HepG2 (cell line): Measurements from ENCODE around the gene CORO7. TPM values are rescaled to one million over a fixed set of nuclear protein-coding genes. Genes with fewer than 3 reads are reported as not detected.

ENCODE experiments used
- BRD4 ChIP-seq: sonication (generic); formaldehyde crosslinking; IDR thresholded peaks from 2 replicates; pipeline ENCODE4 v1.4.0; 2020; ENCODE audit warnings: missing genetic modification reagents
- CHD4 ChIP-seq: fragments of 200-600 bp; sonication (generic); IDR thresholded peaks from 2 replicates; pipeline ENCODE4 v1.7.0; 2017; ENCODE audit warnings: mild to moderate bottlenecking, low read length, borderline replicate concordance
- DMTF1 ChIP-seq: sonication (generic); formaldehyde crosslinking; IDR thresholded peaks from 2 replicates; pipeline ENCODE4 v1.4.0; 2020; ENCODE audit warnings: mild to moderate bottlenecking, missing genetic modification reagents
- FOXK2 ChIP-seq: fragments of 450-650 bp; IDR thresholded peaks from 2 replicates; pipeline ENCODE4 v1.6.1; 2016
- HOXA3 ChIP-seq: sonication (generic); formaldehyde crosslinking; IDR thresholded peaks from 2 replicates; pipeline ENCODE4 v1.5.0; 2020; ENCODE audit warnings: missing genetic modification reagents
- HOXA5 ChIP-seq: sonication (generic); formaldehyde crosslinking; IDR thresholded peaks from 2 replicates; pipeline ENCODE4 v1.4.0; 2020; ENCODE audit warnings: missing genetic modification reagents
- IRF9 ChIP-seq: sonication (generic); formaldehyde crosslinking; IDR thresholded peaks from 2 replicates; pipeline ENCODE4 v1.8.0; 2022; ENCODE audit warnings: missing genetic modification reagents, mild to moderate bottlenecking, borderline replicate concordance
- JDP2 ChIP-seq: sonication (generic); formaldehyde crosslinking; IDR thresholded peaks from 2 replicates; pipeline ENCODE4 v1.8.1; 2022; ENCODE audit warnings: missing genetic modification reagents, borderline replicate concordance
- JUNB ChIP-seq: sonication (generic); formaldehyde crosslinking; IDR thresholded peaks from 2 replicates; pipeline ENCODE4 v1.8.0; 2022; ENCODE audit warnings: missing genetic modification reagents, mild to moderate bottlenecking, borderline replicate concordance
- KDM1A ChIP-seq: IDR thresholded peaks from 2 replicates; pipeline ENCODE4 v1.6.1; 2016; ENCODE audit warnings: missing compliant biosample characterization
- MAF1 ChIP-seq: sonication (generic); formaldehyde crosslinking; IDR thresholded peaks from 2 replicates; pipeline ENCODE4 v1.5.0; 2020; ENCODE audit warnings: missing genetic modification reagents, borderline replicate concordance
- MIXL1 ChIP-seq: IDR thresholded peaks from 2 replicates; pipeline ENCODE4 v1.6.1; 2016
- NR2C2 ChIP-seq: sonication (generic); formaldehyde crosslinking; IDR thresholded peaks from 2 replicates; pipeline ENCODE4 v1.4.0; 2020; ENCODE audit warnings: missing genetic modification reagents, mild to moderate bottlenecking, moderate library complexity, borderline replicate concordance
- SOX6 ChIP-seq, 2 experiments: fragments of 450-650 bp in 1 of 2; sonication (generic) in 1 of 2; formaldehyde crosslinking in 1 of 2; IDR thresholded peaks; 2 replicates each; pipeline versions ENCODE4 v1.4.0 to v1.6.1; 2017 to 2020; ENCODE audit warnings: antibody characterized with exemption in 1 of 2, mild to moderate bottlenecking in 1 of 2, missing genetic modification reagents in 1 of 2
- SP1 ChIP-seq, 2 experiments: fragments of 450-650 bp in 1 of 2; sonication (generic) in 1 of 2; formaldehyde crosslinking in 1 of 2; IDR thresholded peaks; 2 replicates each; pipeline versions ENCODE4 v1.4.0 to v1.6.1; 2016 to 2020; ENCODE audit warnings: missing genetic modification reagents in 1 of 2
- TSC22D2 ChIP-seq: sonication (generic); formaldehyde crosslinking; IDR thresholded peaks from 2 replicates; pipeline ENCODE4 v1.5.1; 2020; ENCODE audit warnings: missing genetic modification reagents, mild to moderate bottlenecking, borderline replicate concordance
- ZBTB26 ChIP-seq: IDR thresholded peaks from 2 replicates; pipeline ENCODE4 v1.6.1; 2016; ENCODE audit warnings: missing compliant biosample characterization, missing genetic modification reagents, borderline replicate concordance
- ZFAT ChIP-seq: sonication (generic); formaldehyde crosslinking; conservative IDR thresholded peaks from 2 replicates; pipeline ENCODE4 v1.8.1; 2023; ENCODE audit warnings: missing genetic modification reagents, inconsistent platforms
- ZFYVE20 ChIP-seq: sonication (generic); formaldehyde crosslinking; IDR thresholded peaks from 2 replicates; pipeline ENCODE4 v1.8.0; 2023; ENCODE audit warnings: low read depth, mild to moderate bottlenecking, moderate library complexity, missing genetic modification reagents, borderline replicate concordance
- ZNF484 ChIP-seq: sonication (generic); formaldehyde crosslinking; IDR thresholded peaks from 2 replicates; pipeline ENCODE4 v1.5.1; 2020; ENCODE audit warnings: mild to moderate bottlenecking, low read depth, missing genetic modification reagents, borderline replicate concordance
- ZNF543 ChIP-seq: sonication (generic); formaldehyde crosslinking; IDR thresholded peaks from 2 replicates; pipeline ENCODE4 v1.4.0; 2020; ENCODE audit warnings: mild to moderate bottlenecking, missing genetic modification reagents
- ZNF570 ChIP-seq: sonication (generic); formaldehyde crosslinking; IDR thresholded peaks from 2 replicates; pipeline ENCODE4 v1.4.0; 2020; ENCODE audit warnings: mild to moderate bottlenecking, missing genetic modification reagents, borderline replicate concordance
- ZNF713 ChIP-seq: sonication (generic); formaldehyde crosslinking; IDR thresholded peaks from 2 replicates; pipeline ENCODE4 v1.4.0; 2020; ENCODE audit warnings: mild to moderate bottlenecking, missing genetic modification reagents
- ZNF782 ChIP-seq: sonication (generic); formaldehyde crosslinking; IDR thresholded peaks from 2 replicates; pipeline ENCODE4 v1.4.0; 2020; ENCODE audit warnings: missing genetic modification reagents, mild to moderate bottlenecking, borderline replicate concordance
- ZNF83 ChIP-seq: sonication (generic); formaldehyde crosslinking; IDR thresholded peaks from 2 replicates; pipeline ENCODE4 v1.4.0; 2020; ENCODE audit warnings: missing genetic modification reagents, mild to moderate bottlenecking, borderline replicate concordance
- polyA plus RNA-seq, 8 experiments: library from polyadenylated mRNA; depleted of rRNA in 3 of 8; stranded (reverse) in 7 of 8; unstranded in 1 of 8; fragments of >200 nt; fragmentation: Illumina TruSeq in 4 of 8; extraction: Trizol in 4 of 8; gene quantifications; 2 replicates each; pipeline versions ENCODE4 v1.2.1 to v1.2.3, GENCODE V29; 2011 to 2016; ENCODE audit warnings: low read depth in 4 of 8, missing spikeins in 1 of 8, mixed read lengths in 1 of 8; ENCODE audit not compliant: insufficient read depth in 1 of 8
- total RNA-seq, 5 experiments: library from RNA; depleted of rRNA; stranded (reverse); fragments of >200 nt; fragmentation: Illumina TruSeq; extraction: Trizol; gene quantifications; 2 replicates each; pipeline ENCODE4 v1.2.3, GENCODE V29; 2016; ENCODE audit warnings: low read depth in 1 of 5

The CORO7 gene
- total and polyA plus RNA-seq, 2 of the 13 experiments (the other 11 are each of a cell fraction or from before 2014, with no cell fraction given): 9.9 to 14.3 TPM

DNA sequence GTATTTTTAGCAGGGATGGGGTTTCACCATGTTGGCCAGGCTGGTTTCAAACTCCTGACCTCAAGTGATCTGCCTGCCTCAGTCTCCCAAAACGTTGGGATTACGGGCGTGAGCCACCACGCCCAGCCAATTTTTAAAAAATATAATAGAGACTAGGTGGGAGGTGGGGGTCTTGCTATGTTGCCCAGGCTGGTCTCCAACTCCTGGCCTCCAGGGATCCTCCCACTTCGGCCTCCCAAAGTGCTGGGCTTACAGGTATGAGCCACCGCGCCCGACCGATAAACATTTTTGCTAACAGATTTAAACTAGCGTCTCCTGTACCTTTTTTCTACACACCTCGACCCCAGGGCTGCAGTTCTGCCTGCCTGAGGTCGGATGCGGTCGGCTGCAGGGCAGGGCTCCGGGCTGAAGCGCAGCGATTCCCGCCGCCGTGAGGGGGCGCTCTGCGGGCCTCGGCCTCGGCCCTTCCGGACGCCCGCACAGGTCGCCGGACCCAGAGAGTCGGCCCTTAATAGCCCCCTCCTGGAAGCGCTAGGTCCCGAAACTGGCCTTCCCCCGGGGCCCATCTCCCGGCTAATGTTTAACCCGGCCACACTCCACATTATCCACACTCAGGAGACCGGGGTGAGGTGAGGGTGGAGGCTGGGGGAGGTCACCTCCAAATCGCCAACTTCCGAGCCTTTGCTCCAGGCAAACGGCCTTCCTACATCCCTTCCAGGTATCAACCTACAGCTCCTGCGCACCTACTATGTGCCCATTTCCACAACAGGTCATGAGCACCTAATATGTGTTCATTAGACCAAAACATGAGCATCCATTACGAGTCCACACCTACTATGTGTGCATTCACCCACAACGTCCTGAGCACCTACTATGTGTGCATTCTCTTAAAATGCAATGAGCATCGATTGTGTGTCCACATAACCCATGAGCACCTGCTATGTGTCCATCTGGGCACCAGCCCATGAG, 102.5 kb downstream of the CORO7 start (continued):
- TF ChIP-seq DMTF1 (CRISPR knock-in tag): no peak
- TF ChIP-seq ZBTB26: no peak
- TF ChIP-seq ZNF83 (CRISPR knock-in tag): no peak
- TF ChIP-seq IRF9: peak; percentile 3; the same call in 1 of the 2 replicates
- no peak for TF ChIP-seq JDP2 (CRISPR knock-in tag)
- TF ChIP-seq NR2C2 (CRISPR knock-in tag): peak; percentile 50; the same call in 1 of the 2 replicates
- TF ChIP-seq HOXA3 (CRISPR knock-in tag): peak; percentile 78
- peak; percentile 78 for TF ChIP-seq HOXA5 (CRISPR knock-in tag)
- TF ChIP-seq MAF1 (CRISPR knock-in tag): no peak
- TF ChIP-seq FOXK2: no peak
- 0 out of 2 replicates have a peak, but pooled peaks have one; percentile 51 for TF ChIP-seq MIXL1 (CRISPR knock-in tag)
- no peak for TF ChIP-seq ZFYVE20 (CRISPR knock-in tag)
- TF ChIP-seq ZNF484 (CRISPR knock-in tag): no peak
- TF ChIP-seq KDM1A (CRISPR knock-in tag): peak; percentile 86
- no peak for TF ChIP-seq ZFAT (CRISPR knock-in tag)
- no peak for TF ChIP-seq ZNF570 (CRISPR knock-in tag)
- TF ChIP-seq SP1 (IDR thresholded peaks at IDR 0.05): no peak
- TF ChIP-seq SP1 (CRISPR knock-in tag; IDR thresholded peaks at IDR 0.05): no peak
- TF ChIP-seq ZNF782 (CRISPR knock-in tag): no peak
- TF ChIP-seq ZNF543 (CRISPR knock-in tag): 0 out of 2 replicates have a peak, but pooled peaks have one; percentile 53
- TF ChIP-seq ZNF713 (CRISPR knock-in tag): no peak
- TF ChIP-seq TSC22D2 (CRISPR knock-in tag): no peak
- peak; percentile 97 for TF ChIP-seq CHD4
- TF ChIP-seq JUNB (CRISPR knock-in tag): no peak
- no peak for TF ChIP-seq SOX6 (IDR thresholded peaks at IDR 0.05)
- peak; percentile 71 for TF ChIP-seq SOX6 (CRISPR knock-in tag; IDR thresholded peaks at IDR 0.05)
- TF ChIP-seq BRD4 (CRISPR knock-in tag): no peak
